Lower lobe of right lung (tissue), 2 donors: ENCODE measurements around the gene PCBD2. TPM values are rescaled to one million over a fixed set of nuclear protein-coding genes. Genes with fewer than 3 reads are reported as not detected.

ENCODE experiments used
- ATAC-seq, 2 donors: fragments of 200-7000 bp; cut with Tn5 transposase; one replicate each; pipeline ENCODE4 v1.9.1; 2020 to 2022; ENCODE audit warnings: mild to moderate bottlenecking in 2 of 2, moderate library complexity in 2 of 2
- DNase-seq: peaks from one replicate; pipeline ENCODE4 v3.0.0-alpha.2; 2020
- H3K27ac ChIP-seq: fragments of 200-600 bp; one replicate; pipeline ENCODE4 v1.8.0; 2022
- H3K27me3 ChIP-seq: fragments of 200-600 bp; one replicate; pipeline ENCODE4 v1.8.0; 2022; ENCODE audit warnings: low read depth
- H3K36me3 ChIP-seq: fragments of 200-600 bp; one replicate; pipeline ENCODE4 v1.8.0; 2022; ENCODE audit warnings: mild to moderate bottlenecking
- H3K4me1 ChIP-seq: fragments of 200-600 bp; one replicate; pipeline ENCODE4 v1.8.0; 2022
- H3K4me3 ChIP-seq: fragments of 200-600 bp; one replicate; pipeline ENCODE4 v1.8.0; 2022; ENCODE audit warnings: mild to moderate bottlenecking
- H3K9me3 ChIP-seq: fragments of 200-600 bp; one replicate; pipeline ENCODE4 v1.8.0; 2022
- intact Hi-C: fragments of 100-400 bp; cut with DNase I; formaldehyde crosslinking; loops from one replicate; pipeline ENCODE4 v1.11.0; 2022
- total RNA-seq: library from RNA; stranded (reverse); fragmentation: NEBNext Ultra II Directional; extraction: Animal tissue kit (Norgen Biotek cat#: 25700); gene quantifications from one replicate; pipeline ENCODE4 v1.2.1, GENCODE V29; 2021
- TF ChIP-seq, protein P1 (sequence below): fragments of 200-600 bp; IDR thresholded peaks from one replicate; pipeline ENCODE4 v1.8.0; 2022; ENCODE audit warnings: antibody characterized with exemption, mild to moderate bottlenecking
- donor health status: DM: no; HTN: yes; CAD: no; lungs with severe emphysema.

PCBD2 gene
- total RNA-seq, 1 donor from 2014 or later = 13.1 TPM

DNA sequence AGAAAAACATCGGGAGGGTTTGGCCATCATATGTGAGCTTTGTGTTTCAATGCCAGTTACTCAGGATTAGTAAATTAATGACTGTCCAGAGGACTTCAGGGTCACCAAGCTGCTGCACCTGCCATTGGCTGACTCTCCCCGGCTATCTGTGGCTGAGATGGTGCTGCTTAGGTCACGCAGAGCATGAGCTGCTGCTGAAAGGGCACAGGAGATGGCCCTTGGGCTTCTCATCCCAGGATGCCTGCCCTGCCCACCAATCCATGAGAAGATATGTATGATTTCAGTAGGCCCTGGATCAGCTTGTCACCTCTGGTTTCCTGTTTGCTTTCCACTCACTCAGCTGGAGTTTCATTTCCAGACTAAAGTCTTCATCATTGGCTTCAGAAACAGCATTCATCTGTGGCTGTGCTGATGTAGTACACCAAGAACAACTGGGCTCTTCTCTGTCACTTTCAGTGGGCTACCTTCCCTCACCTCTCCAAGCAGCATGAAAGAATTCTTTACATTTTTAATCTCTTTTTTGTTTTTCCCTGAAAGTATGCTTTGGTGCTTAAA, 60.4 kb downstream of the PCBD2 start:
- intact Hi-C loops = no loop called here
- Histone ChIP-seq H3K27ac (no peak overlapping the region), H3K4me1 (no peaks in the 10 kb centered on the region), H3K9me3 (no peaks in the 10 kb centered on the region), H3K4me3 (no peak overlapping the region), H3K27me3 (no peaks in the 10 kb centered on the region), H3K36me3 (peaks cover 37% of the 10 kb centered on the region)
- TF ChIP-seq, protein P1, sequence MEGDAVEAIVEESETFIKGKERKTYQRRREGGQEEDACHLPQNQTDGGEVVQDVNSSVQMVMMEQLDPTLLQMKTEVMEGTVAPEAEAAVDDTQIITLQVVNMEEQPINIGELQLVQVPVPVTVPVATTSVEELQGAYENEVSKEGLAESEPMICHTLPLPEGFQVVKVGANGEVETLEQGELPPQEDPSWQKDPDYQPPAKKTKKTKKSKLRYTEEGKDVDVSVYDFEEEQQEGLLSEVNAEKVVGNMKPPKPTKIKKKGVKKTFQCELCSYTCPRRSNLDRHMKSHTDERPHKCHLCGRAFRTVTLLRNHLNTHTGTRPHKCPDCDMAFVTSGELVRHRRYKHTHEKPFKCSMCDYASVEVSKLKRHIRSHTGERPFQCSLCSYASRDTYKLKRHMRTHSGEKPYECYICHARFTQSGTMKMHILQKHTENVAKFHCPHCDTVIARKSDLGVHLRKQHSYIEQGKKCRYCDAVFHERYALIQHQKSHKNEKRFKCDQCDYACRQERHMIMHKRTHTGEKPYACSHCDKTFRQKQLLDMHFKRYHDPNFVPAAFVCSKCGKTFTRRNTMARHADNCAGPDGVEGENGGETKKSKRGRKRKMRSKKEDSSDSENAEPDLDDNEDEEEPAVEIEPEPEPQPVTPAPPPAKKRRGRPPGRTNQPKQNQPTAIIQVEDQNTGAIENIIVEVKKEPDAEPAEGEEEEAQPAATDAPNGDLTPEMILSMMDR = no peak
- DNase-seq (no peak), ATAC-seq (no peak)

DNA sequence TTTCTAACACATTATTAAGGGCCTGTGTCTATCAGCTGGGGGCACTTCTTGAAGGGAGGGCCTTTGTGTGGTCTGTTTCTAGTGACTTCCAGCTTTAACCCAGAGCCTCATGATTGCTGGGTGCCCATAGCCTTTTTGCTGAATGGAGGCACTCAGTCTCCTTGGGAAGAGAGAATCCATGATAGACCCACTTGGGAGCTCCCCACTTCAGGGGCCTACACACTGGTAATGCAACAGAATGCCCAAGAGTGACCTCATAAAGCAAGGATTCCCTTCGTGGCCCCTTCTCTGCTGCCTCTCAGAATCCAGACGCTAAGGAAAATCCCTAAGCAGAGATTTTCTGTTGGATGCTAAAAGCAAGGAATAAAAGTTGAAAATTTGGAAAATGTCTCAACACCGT, 62.7 kb downstream of the PCBD2 start, which contains the start of gene CATSPER3:
Gene CATSPER3 (plus strand): TSS at position 301 of the 400 bp plus-strand sequence. CDS start 85 bp downstream, at position 386.
- H3K4me1 ChIP-seq = no peaks in the 10 kb centered on the region
- peaks cover 17% of the 10 kb centered on the region for H3K36me3 ChIP-seq
- no peaks in the 10 kb centered on the region for H3K27me3 ChIP-seq
- TF ChIP-seq, protein P1 = no peak
- no peaks in the 10 kb centered on the region for H3K9me3 ChIP-seq
- no peak for DNase-seq
- H3K4me3 ChIP-seq = no peak within 1 kb of the TSS
- no peak for ATAC-seq
- H3K27ac ChIP-seq = no peak within 1 kb of the TSS
- intact Hi-C loops = no loop called here

DNA sequence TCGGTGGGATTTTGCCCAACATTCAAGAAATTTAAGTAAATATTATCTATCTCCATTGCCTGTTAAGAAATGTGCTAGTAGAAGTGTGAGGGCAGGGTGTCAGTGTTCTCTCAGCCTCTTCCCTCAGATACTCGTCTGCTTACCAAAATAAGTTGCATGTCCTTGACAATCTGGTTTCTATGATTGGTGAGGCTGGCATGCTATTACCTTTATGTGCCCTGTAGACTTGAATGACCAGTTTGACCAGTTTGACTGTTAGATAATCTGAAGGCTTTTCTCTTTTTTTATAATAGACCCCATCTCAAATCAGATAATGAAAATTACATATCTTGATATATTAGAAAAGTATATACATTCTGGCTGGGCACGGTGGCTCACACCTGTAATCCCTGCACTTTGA, 63.1 kb downstream of the PCBD2 start:
- no peak overlapping the region for H3K27ac ChIP-seq
- TF ChIP-seq, protein P1 = no peak
- no peaks in the 10 kb centered on the region for H3K9me3 ChIP-seq
- H3K27me3 ChIP-seq = no peaks in the 10 kb centered on the region
- DNase-seq (no peak), ATAC-seq (no peak)
- no peak overlapping the region for H3K4me3 ChIP-seq
- intact Hi-C loops = no loop called here
- peaks cover 14% of the 10 kb centered on the region for H3K36me3 ChIP-seq
- no peaks in the 10 kb centered on the region for H3K4me1 ChIP-seq

DNA sequence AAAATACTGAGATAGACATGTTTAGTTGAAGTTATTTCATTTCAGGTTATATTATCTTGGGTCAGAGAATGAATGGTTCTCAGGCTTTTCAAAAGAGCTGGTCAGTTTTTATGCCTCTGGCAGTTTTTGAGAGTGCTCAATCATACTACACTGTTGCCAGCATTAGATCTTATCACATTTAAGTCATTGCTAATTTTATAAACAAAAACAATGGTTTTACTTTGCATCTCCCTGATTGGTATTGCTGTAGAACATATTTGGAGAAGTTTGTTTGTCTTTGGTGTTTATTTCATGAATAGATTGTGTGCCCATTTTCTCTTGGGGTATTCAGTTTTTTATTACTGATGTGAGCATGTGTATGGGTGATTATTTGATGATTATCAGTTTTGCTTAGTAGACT, 64.2 kb downstream of the PCBD2 start:
- Histone ChIP-seq H3K36me3 (peaks cover 9% of the 10 kb centered on the region), H3K27ac (no peak overlapping the region), H3K4me1 (no peaks in the 10 kb centered on the region), H3K4me3 (no peak overlapping the region), H3K27me3 (no peaks in the 10 kb centered on the region), H3K9me3 (no peaks in the 10 kb centered on the region)
- intact Hi-C loops = no loop called here
- TF ChIP-seq, protein P1 = no peak
- ATAC-seq (no peak), DNase-seq (no peak)

DNA sequence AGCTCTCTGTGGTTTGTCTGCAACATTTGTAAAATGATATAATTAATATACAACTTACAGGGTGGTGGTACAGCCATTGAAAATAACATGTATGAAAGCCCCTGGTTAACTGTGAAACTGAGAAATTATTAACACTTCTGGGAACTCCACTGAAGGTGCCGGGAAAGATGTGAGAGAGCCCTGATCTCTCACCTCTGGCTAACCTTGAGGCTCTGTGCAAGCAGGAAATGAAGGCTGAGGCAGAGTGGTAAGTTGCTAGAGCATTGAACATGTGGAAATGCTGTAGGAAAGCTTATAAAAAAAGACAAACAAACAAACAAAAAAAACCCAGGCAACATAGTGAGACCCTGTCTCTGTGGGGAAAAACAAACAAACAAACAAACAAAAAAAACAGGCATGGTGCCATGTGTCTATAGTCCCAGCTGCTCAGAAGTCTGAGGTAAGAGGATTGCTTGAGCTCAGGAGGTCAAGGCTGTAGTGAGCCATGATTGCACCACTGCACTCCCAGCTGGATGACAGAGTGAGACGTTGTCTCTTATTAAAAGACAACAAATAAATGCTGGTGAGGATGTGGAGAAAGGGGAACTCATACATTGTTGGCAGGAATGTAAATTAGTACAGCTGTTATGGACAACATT, 70.3 kb downstream of the PCBD2 start:
- H3K9me3 ChIP-seq = peaks cover 15% of the 10 kb centered on the region
- no peaks in the 10 kb centered on the region for H3K27me3 ChIP-seq
- H3K4me1 ChIP-seq = no peaks in the 10 kb centered on the region
- ATAC-seq (no peak), DNase-seq (no peak)
- H3K27ac ChIP-seq = no peak overlapping the region
- intact Hi-C loops = no loop called here
- H3K36me3 ChIP-seq = no peaks in the 10 kb centered on the region
- TF ChIP-seq, protein P1 = no peak
- H3K4me3 ChIP-seq = no peak overlapping the region
